ENCODE measurements around the gene MEGF8. TPM values are rescaled to one million over a fixed set of nuclear protein-coding genes. Genes with fewer than 3 reads are reported as not detected.

The MEGF8 gene
- total RNA-seq, 2 donors from 2014 or later, result 9.9 to 24.1 TPM

DNA sequence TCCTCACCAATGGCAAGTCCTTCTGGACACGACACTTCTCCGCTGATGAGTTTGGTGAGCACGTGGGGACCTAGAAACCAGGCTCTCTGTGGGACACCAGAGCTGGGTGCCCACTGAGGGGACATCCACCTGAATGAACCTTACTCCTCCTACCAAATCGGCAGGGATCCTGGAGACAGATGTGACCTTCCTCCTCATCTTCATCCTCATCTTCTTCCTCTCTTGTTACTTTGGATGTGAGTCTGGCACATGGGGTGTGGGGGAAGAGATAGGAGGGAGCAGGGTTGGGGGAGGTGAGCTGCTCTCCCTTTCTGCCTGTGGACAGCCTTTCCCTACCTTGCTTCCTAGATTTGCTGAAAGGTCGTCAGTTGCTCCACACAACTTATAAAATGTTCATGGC lies 10.4 kb upstream of the MEGF8 start:
- Histone ChIP-seq H3K27ac (no peak overlapping the region), H3K36me3 (replicated peaks in 1 of 2; ENCODE audit: insufficient read depth in 1 of 2, low read depth in 2 of 2) (no peaks in the 10 kb centered on the region), H3K9me3 (no peaks in the 10 kb centered on the region), H3K27me3 (no peaks in the 10 kb centered on the region), H3K4me3 (no peak overlapping the region), H3K4me1 (peaks cover 15% of the 10 kb centered on the region)
- 72 to 77% methylated on average over 4 to 5 of the region's 5 CpGs for WGBS, 2 donors
- no peak for TF ChIP-seq POLR2A (IDR thresholded peaks at IDR 0.05)
- TF ChIP-seq, protein P1, sequence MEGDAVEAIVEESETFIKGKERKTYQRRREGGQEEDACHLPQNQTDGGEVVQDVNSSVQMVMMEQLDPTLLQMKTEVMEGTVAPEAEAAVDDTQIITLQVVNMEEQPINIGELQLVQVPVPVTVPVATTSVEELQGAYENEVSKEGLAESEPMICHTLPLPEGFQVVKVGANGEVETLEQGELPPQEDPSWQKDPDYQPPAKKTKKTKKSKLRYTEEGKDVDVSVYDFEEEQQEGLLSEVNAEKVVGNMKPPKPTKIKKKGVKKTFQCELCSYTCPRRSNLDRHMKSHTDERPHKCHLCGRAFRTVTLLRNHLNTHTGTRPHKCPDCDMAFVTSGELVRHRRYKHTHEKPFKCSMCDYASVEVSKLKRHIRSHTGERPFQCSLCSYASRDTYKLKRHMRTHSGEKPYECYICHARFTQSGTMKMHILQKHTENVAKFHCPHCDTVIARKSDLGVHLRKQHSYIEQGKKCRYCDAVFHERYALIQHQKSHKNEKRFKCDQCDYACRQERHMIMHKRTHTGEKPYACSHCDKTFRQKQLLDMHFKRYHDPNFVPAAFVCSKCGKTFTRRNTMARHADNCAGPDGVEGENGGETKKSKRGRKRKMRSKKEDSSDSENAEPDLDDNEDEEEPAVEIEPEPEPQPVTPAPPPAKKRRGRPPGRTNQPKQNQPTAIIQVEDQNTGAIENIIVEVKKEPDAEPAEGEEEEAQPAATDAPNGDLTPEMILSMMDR (IDR thresholded peaks at IDR 0.05), result no peak
- intact Hi-C loops (cut with DNase I), result no loop called here
- DNase-seq (no peak), ATAC-seq (no peak)

DNA sequence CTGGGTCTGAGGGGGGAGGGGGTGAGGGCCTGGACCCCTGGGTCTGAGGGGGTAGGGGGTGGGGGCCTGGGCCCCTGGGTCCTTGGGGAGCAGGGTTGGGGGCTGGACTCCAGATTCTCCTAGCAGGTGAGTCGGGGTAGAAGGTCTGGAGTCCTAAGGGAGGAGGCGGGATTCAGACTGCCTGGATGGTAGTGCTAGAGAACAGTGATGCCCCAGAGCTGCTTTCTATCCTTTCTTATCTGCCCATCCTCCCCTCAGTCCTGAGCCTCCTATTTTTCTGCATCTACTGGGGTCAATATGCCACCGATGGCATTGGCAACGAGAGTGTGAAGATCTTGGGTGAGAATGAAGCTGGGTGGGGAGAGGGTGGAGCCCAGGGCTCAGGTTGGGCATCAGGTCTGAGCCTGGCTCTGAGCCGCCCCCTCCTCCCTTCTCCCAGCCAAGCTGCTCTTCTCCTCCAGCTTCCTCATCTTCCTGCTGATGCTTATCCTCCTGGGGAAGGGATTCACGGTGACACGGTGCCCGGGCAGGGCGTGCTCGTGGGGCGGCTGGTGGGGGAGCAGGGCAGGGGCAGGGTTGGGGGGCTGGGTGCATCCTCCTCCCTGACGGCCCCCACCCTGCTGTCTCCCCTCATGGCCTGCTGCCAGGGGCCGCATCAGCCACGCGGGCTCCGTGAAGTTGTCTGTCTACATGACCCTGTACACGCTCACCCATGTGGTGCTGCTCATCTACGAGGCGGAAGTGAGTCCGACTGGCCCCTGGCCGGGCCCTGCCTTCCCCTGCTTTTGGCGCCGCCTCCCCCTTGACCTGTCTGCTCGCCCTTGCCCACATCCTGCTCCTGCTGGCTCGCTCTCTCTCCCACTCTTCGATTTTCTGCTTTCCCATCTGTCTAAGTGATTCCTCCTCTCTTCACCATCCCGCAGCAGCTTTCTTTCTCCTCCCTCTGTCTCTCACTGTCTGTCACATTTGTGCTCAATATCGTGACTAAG lies 8.9 kb upstream of the MEGF8 start:
- WGBS, 2 donors, result 46% methylated on average over 20 to 28 of the region's 28 CpGs
- Histone ChIP-seq H3K27ac (no peak overlapping the region), H3K36me3 (replicated peaks in 1 of 2; ENCODE audit: insufficient read depth in 1 of 2, low read depth in 2 of 2) (no peaks in the 10 kb centered on the region), H3K4me1 (peaks cover 15% of the 10 kb centered on the region), H3K9me3 (no peaks in the 10 kb centered on the region), H3K27me3 (no peaks in the 10 kb centered on the region), H3K4me3 (no peak overlapping the region)
- ATAC-seq (no peak), DNase-seq (no peak)
- intact Hi-C loops (cut with DNase I), result no loop called here
- TF ChIP-seq POLR2A (IDR thresholded peaks at IDR 0.05), result no peak
- TF ChIP-seq, protein P1 (IDR thresholded peaks at IDR 0.05), result no peak

DNA sequence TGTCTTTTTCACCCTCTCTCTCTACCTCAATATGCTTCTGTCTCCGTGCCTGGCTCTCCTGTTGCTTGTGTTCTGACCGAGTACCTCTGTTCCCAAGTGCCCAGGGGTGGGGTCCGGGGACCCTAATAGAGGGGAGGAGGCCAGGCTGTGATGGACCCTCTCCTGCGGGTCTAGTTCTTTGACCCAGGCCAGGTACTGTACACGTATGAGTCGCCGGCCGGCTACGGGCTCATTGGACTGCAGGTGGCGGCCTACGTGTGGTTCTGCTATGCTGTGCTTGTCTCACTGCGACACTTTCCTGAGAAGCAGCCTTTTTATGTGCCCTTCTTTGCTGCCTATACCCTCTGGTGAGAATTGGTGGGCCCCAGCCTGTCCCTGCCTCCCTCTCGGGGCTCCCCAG lies 7.9 kb upstream of the MEGF8 start:
- Histone ChIP-seq H3K9me3 (no peaks in the 10 kb centered on the region), H3K4me1 (peaks cover 14% of the 10 kb centered on the region), H3K36me3 (replicated peaks in 1 of 2; ENCODE audit: insufficient read depth in 1 of 2, low read depth in 2 of 2) (no peaks in the 10 kb centered on the region), H3K27me3 (no peaks in the 10 kb centered on the region), H3K4me3 (no peak overlapping the region), H3K27ac (no peak overlapping the region)
- intact Hi-C loops (cut with DNase I), result no loop called here
- ATAC-seq, result no peak
- no peak for DNase-seq
- no peak for TF ChIP-seq POLR2A (IDR thresholded peaks at IDR 0.05)
- TF ChIP-seq, protein P1 (IDR thresholded peaks at IDR 0.05), result no peak
- 81 to 84% methylated on average over 13 of the region's 13 CpGs for WGBS, 2 donors

DNA sequence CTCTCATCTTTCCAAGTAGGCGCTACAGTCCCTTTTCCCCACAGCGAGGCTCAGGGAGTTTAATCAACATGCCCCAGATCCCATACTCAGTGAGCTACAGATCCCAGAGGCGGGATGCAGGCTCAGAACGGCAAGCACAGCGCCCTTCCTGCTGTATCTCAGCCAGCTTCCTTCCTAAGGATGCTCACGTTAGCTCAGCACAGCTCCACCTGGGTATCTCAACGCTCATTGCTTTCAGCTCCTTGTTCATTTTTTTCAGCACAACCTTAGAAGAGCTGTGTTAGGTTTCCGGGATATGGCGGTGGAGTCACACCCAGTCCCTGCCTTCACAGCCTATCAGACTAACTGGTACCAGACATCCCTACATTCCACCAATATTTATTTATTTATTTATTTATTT lies 3.1 kb upstream of the MEGF8 start:
- Histone ChIP-seq H3K27ac (no peak overlapping the region), H3K4me1 (peaks cover 29% of the 10 kb centered on the region), H3K36me3 (replicated peaks in 1 of 2; ENCODE audit: insufficient read depth in 1 of 2, low read depth in 2 of 2) (no peaks in the 10 kb centered on the region), H3K27me3 (peaks cover 0 to 14% of the 10 kb centered on the region in 2 donors), H3K9me3 (no peaks in the 10 kb centered on the region), H3K4me3 (no peak overlapping the region)
- 71 to 72% methylated on average over 9 of the region's 9 CpGs for WGBS, 2 donors
- no peak for DNase-seq
- no peak for ATAC-seq
- TF ChIP-seq, protein P1 (IDR thresholded peaks at IDR 0.05), result no peak
- TF ChIP-seq POLR2A (IDR thresholded peaks at IDR 0.05), result no peak
- intact Hi-C loops (cut with DNase I), result no loop called here
